HepG2 (cell line): ENCODE data around the gene ATP11A. TPM values are rescaled to one million over a fixed set of nuclear protein-coding genes. Genes with fewer than 3 reads are reported as not detected.

ENCODE experiments used
- BCLAF1 ChIP-seq: fragments of 450-650 bp; IDR thresholded peaks from 2 replicates; pipeline ENCODE4 v1.6.1; 2017; ENCODE audit warnings: mild to moderate bottlenecking
- FLYWCH1 ChIP-seq: sonication (generic); formaldehyde crosslinking; IDR thresholded peaks from 2 replicates; pipeline ENCODE4 v1.8.1; 2023; ENCODE audit warnings: mild to moderate bottlenecking, missing genetic modification reagents
- JUN ChIP-seq: sonication (generic); formaldehyde crosslinking; IDR thresholded peaks from 2 replicates; pipeline ENCODE4 v1.4.0; 2020; ENCODE audit warnings: mild to moderate bottlenecking, missing genetic modification reagents
- MIER2 ChIP-seq: IDR thresholded peaks from 2 replicates; pipeline ENCODE4 v1.6.1; 2016; ENCODE audit warnings: missing biosample characterization, missing genetic modification reagents
- MZF1 ChIP-seq: sonication (generic); formaldehyde crosslinking; IDR thresholded peaks from 2 replicates; pipeline ENCODE4 v1.8.1; 2023; ENCODE audit warnings: mild to moderate bottlenecking, missing genetic modification reagents, borderline replicate concordance
- SAFB2 ChIP-seq: sonication (generic); formaldehyde crosslinking; IDR thresholded peaks from 2 replicates; pipeline ENCODE4 v1.5.1; 2020; ENCODE audit warnings: missing genetic modification reagents, low read depth, mild to moderate bottlenecking, borderline replicate concordance
- SNAPC2 ChIP-seq: sonication (generic); formaldehyde crosslinking; IDR thresholded peaks from 2 replicates; pipeline ENCODE4 v1.8.1; 2022; ENCODE audit warnings: mild to moderate bottlenecking, missing genetic modification reagents
- YY1 ChIP-seq: IDR thresholded peaks from 2 replicates; pipeline ENCODE4 v1.6.1; 2011; ENCODE audit warnings: low read length, low read depth, moderate library complexity, mild to moderate bottlenecking; ENCODE audit not compliant: insufficient read depth, insufficient replicate concordance
- ZNF33A ChIP-seq: sonication (generic); formaldehyde crosslinking; IDR thresholded peaks from 2 replicates; pipeline ENCODE4 v1.5.1; 2020; ENCODE audit warnings: missing genetic modification reagents, mild to moderate bottlenecking, moderate library complexity, borderline replicate concordance
- ZNF687 ChIP-seq: sonication (generic); formaldehyde crosslinking; IDR thresholded peaks from 2 replicates; pipeline ENCODE4 v1.5.1; 2020; ENCODE audit warnings: mild to moderate bottlenecking, missing genetic modification reagents, moderate library complexity
- ZNF768 ChIP-seq: sonication (generic); formaldehyde crosslinking; IDR thresholded peaks from 2 replicates; pipeline ENCODE4 v1.4.0; 2020; ENCODE audit warnings: missing genetic modification reagents
- ZNF781 ChIP-seq: sonication (generic); formaldehyde crosslinking; IDR thresholded peaks from 2 replicates; pipeline ENCODE4 v1.5.1; 2020; ENCODE audit warnings: borderline replicate concordance, mild to moderate bottlenecking, missing genetic modification reagents; ENCODE audit errors: not compliant biosample characterization
- ZNF879 ChIP-seq: sonication (generic); formaldehyde crosslinking; IDR thresholded peaks from 2 replicates; pipeline ENCODE4 v1.8.1; 2023; ENCODE audit warnings: missing genetic modification reagents
- polyA plus RNA-seq, 8 experiments: library from polyadenylated mRNA; depleted of rRNA in 3 of 8; stranded (reverse) in 7 of 8; unstranded in 1 of 8; fragments of >200 nt; fragmentation: Illumina TruSeq in 4 of 8; extraction: Trizol in 4 of 8; gene quantifications; 2 replicates each; pipeline versions ENCODE4 v1.2.1 to v1.2.3, GENCODE V29; 2011 to 2016; ENCODE audit warnings: low read depth in 4 of 8, missing spikeins in 1 of 8, mixed read lengths in 1 of 8; ENCODE audit not compliant: insufficient read depth in 1 of 8
- total RNA-seq, 5 experiments: library from RNA; depleted of rRNA; stranded (reverse); fragments of >200 nt; fragmentation: Illumina TruSeq; extraction: Trizol; gene quantifications; 2 replicates each; pipeline ENCODE4 v1.2.3, GENCODE V29; 2016; ENCODE audit warnings: low read depth in 1 of 5

ATP11A gene
- total and polyA plus RNA-seq, 2 of the 13 experiments (the other 11 are each of a cell fraction or from before 2014, with no cell fraction given): 18.4 to 20.1 TPM

GRCh38 chr13:112904436-112904960 lies 214.7 kb downstream of the ATP11A start (continued):
- TF ChIP-seq ZNF687 (0 out of 2 replicates have a peak, but pooled peaks have one; percentile 6), MIER2 (CRISPR knock-in tag) (no peak), ZNF768 (CRISPR knock-in tag) (peak; percentile 25; the same call in 1 of the 2 replicates), YY1 (no peak), BCLAF1 (no peak), ZNF33A (CRISPR knock-in tag) (no peak), SNAPC2 (CRISPR knock-in tag) (no peak), SAFB2 (no peak), ZNF879 (CRISPR knock-in tag) (no peak), FLYWCH1 (CRISPR knock-in tag) (no peak), MZF1 (CRISPR knock-in tag) (no peak), JUN (no peak), ZNF781 (CRISPR knock-in tag) (no peak)
- TF ChIP-seq, all 625 proteins: peak for 3
